Thymus (tissue), 11 donors: Measurements from ENCODE around the gene LIMS4. TPM values are rescaled to one million over a fixed set of nuclear protein-coding genes. Genes with fewer than 3 reads are reported as not detected.
"Not testable (repeated sequence)": the region's sequence is repeated elsewhere in the genome, so short reads cannot be mapped to it uniquely, and the experiment has no call there.

Experiments used
- DNase-seq, 9 donors: peaks; one replicate each; pipeline ENCODE4 v3.0.0-alpha.2; 2013; ENCODE audit warnings: low spot score in 9 of 9, low read depth in 6 of 9, missing footprints in 1 of 9
- H3K27ac ChIP-seq, 2 donors: one replicate each; pipeline ENCODE4 v1.5.1; 2013; ENCODE audit warnings: control low read depth in 1 of 2, low read depth in 1 of 2, low read length in 1 of 2, mild to moderate bottlenecking in 1 of 2, moderate library complexity in 1 of 2
- H3K27me3 ChIP-seq, 2 donors: one replicate each; pipeline ENCODE4 v1.5.1; 2013; ENCODE audit warnings: low read length in 1 of 2; ENCODE audit not compliant: control insufficient read depth in 2 of 2, insufficient read depth in 1 of 2
- H3K36me3 ChIP-seq, 2 donors: one replicate each; pipeline ENCODE4 v1.5.1; 2013; ENCODE audit warnings: low read length in 1 of 2, mild to moderate bottlenecking in 1 of 2, moderate library complexity in 1 of 2; ENCODE audit not compliant: control insufficient read depth in 2 of 2, insufficient read depth in 2 of 2
- H3K4me1 ChIP-seq, 2 donors: one replicate each; pipeline ENCODE4 v1.5.1; 2013; ENCODE audit warnings: low read length in 2 of 2; ENCODE audit not compliant: control insufficient read depth in 2 of 2, insufficient read depth in 2 of 2
- H3K4me3 ChIP-seq, 2 donors: one replicate each; pipeline ENCODE4 v1.5.1; 2013; ENCODE audit warnings: low read length in 2 of 2, control low read depth in 1 of 2, mild to moderate bottlenecking in 1 of 2
- H3K9me3 ChIP-seq, 2 donors: one replicate each; pipeline ENCODE4 v1.5.1; 2013; ENCODE audit warnings: low read length in 1 of 2, mild to moderate bottlenecking in 1 of 2; ENCODE audit not compliant: control insufficient read depth in 2 of 2, insufficient read depth in 1 of 2
- WGBS: extraction: QIAGEN DNeasy Blood & Tissue Kit; methylation state at CpG from one replicate; pipeline ENCODE4 v1.1.7; 2013; 5-methylcytosine and 5-hydroxymethylcytosine counted together
- polyA plus RNA-seq: library from polyadenylated mRNA; stranded (reverse); fragments of 200-250 nt; gene quantifications from one replicate; pipeline ENCODE4 v1.2.3, GENCODE V29; 2013
- total RNA-seq: library from RNA; stranded (reverse); fragments of 120-200 nt; gene quantifications from one replicate; pipeline ENCODE4 v1.2.4, GENCODE V29; 2013
- donor health status: healthy.

LIMS4 gene
- total and polyA plus RNA-seq, 2 donors: 0.32 to 0.71 TPM

DNA sequence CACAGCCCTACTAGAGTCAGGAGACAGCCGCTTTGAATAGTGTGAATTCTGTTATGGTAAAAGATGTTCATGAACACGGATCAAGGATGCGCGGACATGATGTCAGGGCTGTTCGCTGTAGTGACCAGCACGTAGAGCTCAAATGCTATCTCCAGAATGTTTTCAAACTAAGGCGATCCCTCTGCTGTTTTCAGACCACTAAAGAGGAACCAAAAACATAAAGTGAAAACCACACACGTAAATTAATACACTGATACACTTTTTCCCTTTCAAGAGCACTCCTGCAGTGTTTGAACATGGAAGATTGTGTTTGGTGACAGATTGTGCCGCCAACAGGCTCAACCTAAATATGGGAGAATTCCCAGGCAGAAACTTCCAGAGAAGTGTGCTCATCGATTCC, 73.2 kb downstream of the LIMS4 start:
- H3K9me3 ChIP-seq, H3K4me3 ChIP-seq, H3K36me3 ChIP-seq, H3K4me1 ChIP-seq, H3K27ac ChIP-seq, DNase-seq, H3K27me3 ChIP-seq: not testable (repeated sequence)
- no CpG with 5 or more reads among the region's 10 CpGs for whole genome bisulfite sequencing

DNA sequence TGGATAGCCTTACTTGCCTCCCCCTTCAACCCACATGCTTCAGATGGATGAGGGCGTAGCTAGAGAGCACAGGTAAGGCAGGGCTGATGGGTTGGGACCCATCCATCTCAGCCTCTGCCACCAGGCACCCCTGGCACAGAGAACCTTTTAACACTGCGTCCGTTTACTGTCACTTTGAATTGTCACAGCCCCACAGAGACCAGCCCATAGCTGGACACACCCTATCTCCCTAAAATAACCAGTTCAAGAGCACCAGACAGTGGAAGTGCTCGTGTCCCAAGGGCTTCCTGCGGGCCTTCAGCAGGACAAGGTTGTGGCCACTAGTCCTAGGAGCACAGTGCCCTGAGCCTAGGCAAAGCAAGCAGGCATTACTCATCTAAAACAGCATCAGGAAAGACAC, 76.6 kb downstream of the LIMS4 start:
- H3K9me3 ChIP-seq, H3K4me3 ChIP-seq, DNase-seq, H3K4me1 ChIP-seq, H3K27me3 ChIP-seq, H3K36me3 ChIP-seq, H3K27ac ChIP-seq: not testable (repeated sequence)
- no CpG with 5 or more reads among the region's 5 CpGs for WGBS

Other genes starting within 250 kb of the LIMS4 start
- gene RGPD6, start 104.4 kb upstream of the LIMS4 start, total RNA-seq: 10.0 TPM
- 20.2 TPM for gene RGPD6, start 104.4 kb upstream of the LIMS4 start, polyA plus RNA-seq
- gene BUB1, start 205.2 kb upstream of the LIMS4 start, total RNA-seq: 52.9 TPM
- gene BUB1, start 205.2 kb upstream of the LIMS4 start, polyA plus RNA-seq: 3.8 TPM